Measurements from ENCODE around the gene DACH1.

The DACH1 gene

DNA sequence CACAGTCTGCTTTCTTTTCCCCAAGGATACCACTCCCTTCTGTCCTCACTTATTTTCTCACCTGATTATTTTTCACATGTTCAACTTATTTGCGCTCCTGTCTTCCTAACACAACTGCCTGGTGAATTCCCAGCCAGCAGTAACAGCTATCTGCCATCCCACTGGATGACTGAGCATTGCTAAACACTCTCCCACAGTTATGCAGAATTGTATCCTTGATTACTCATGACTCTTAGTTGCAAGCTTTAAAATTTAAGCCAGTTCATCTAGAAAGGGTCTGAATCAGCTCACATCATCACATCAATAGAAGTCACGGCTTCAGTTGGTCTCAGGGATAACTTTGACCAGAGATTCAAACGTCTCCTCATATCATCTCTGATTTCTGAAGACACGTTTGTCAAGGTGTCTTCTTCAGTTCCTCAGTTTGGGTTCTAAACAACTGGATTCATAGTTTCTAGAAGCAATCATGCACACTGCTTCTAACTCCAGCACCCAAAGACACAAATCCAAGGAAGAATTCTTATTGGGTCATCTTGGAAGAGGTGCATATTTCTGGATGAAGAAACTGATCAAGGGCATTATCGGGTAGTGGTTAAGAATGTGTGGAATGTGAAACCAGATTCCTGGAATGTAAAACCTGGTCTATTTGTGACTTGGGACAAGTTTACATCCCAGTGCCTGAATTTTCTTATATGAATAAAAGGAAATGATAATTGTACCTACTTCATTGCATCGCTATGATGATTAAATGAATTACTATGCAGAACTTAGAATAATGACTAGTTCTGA lies 13.9 kb upstream of the DACH1 start:
- Histone ChIP-seq H3K14ac (ENCODE audit: low read length in 2 of 2) (no peak overlapping the region), H2AK5ac (ENCODE audit: low read length, severe bottlenecking) (no peak overlapping the region), H2AFZ (ENCODE audit: low read depth, low read length) (no peak overlapping the region), H3K9me3 (ENCODE audit: control insufficient read depth, low read length) (peaks cover 5% of the 10 kb centered on the region), H2BK15ac (ENCODE audit: low read depth, poor library complexity, severe bottlenecking) (no peak overlapping the region), H2BK5ac (ENCODE audit: low read depth, low read length, poor library complexity, severe bottlenecking) (no peak overlapping the region), H3K9ac (ENCODE audit: low read length) (no peak overlapping the region), H3K4me2 (ENCODE audit: low read length, poor library complexity, severe bottlenecking) (no peak overlapping the region), H3K23ac (ENCODE audit: low read length in 2 of 2) (no peak overlapping the region), H3K36me3 (ENCODE audit: control insufficient read depth in 1 of 2, insufficient read depth in 2 of 2, low read depth in 1 of 2, low read length in 2 of 2) (no peaks in the 10 kb centered on the region), H2BK12ac (ENCODE audit: low read length in 2 of 2) (no peak overlapping the region), H4K91ac (ENCODE audit: low read length) (no peak overlapping the region), H4K8ac (ENCODE audit: low read length) (no peak overlapping the region), H3K4ac (ENCODE audit: low read depth in 1 of 2, low read length in 2 of 2) (no peak overlapping the region), H3K27me3 (ENCODE audit: control insufficient read depth in 1 of 2, insufficient read depth in 1 of 2, low read length in 2 of 2) (no peaks in the 10 kb centered on the region), H3K4me1 (ENCODE audit: control insufficient read depth, insufficient read depth, low read depth, low read length) (no peaks in the 10 kb centered on the region), H3K18ac (ENCODE audit: low read depth in 1 of 2, low read length in 2 of 2) (no peak overlapping the region), H2BK120ac (ENCODE audit: low read depth, low read length) (no peak overlapping the region), H3K27ac (ENCODE audit: low read length, poor library complexity, severe bottlenecking) (peak overlapping the region; percentile 33), H3K79me1 (replicated peaks; ENCODE audit: low read length, poor library complexity, severe bottlenecking) (no peaks in the 10 kb centered on the region), H3K4me3 (ENCODE audit: insufficient read depth in 1 of 2, low read depth in 1 of 2, low read length in 2 of 2) (no peak overlapping the region)
- WGBS, result 78% methylated on average over 6 of the region's 6 CpGs
- peak; percentile 71 for DNase-seq

DNA sequence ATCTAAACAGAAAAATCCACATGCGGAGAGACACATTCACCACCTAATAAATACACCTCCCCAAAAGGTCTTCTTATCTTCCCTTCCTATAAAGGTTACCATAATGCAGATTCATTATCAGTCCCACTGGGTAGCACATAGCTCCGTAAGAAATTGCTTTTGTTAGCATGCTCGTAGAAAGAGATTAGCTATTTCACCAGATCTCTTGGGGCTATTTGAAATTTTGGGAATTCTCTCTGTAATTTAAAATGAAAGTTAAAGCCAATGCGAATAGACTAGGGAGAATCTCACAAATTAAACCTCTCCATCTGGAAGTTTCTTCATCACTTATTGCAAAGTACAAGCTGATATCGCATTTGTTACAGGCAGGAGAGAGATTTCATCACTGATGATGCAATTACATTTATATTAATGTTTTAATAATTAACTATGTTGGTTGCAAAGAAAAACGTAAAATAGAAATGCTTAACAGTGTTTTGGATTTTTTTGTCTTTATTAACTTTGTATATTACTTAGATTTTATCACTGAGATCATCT lies 12.9 kb upstream of the DACH1 start:
- Histone ChIP-seq H3K18ac (ENCODE audit: low read depth in 1 of 2, low read length in 2 of 2) (no peak overlapping the region), H2BK15ac (ENCODE audit: low read depth, poor library complexity, severe bottlenecking) (no peak overlapping the region), H3K27ac (ENCODE audit: low read length, poor library complexity, severe bottlenecking) (no peak overlapping the region), H3K27me3 (ENCODE audit: control insufficient read depth in 1 of 2, insufficient read depth in 1 of 2, low read length in 2 of 2) (no peaks in the 10 kb centered on the region), H3K36me3 (ENCODE audit: control insufficient read depth in 1 of 2, insufficient read depth in 2 of 2, low read depth in 1 of 2, low read length in 2 of 2) (no peaks in the 10 kb centered on the region), H2AFZ (ENCODE audit: low read depth, low read length) (no peak overlapping the region), H3K4ac (ENCODE audit: low read depth in 1 of 2, low read length in 2 of 2) (no peak overlapping the region), H3K4me1 (ENCODE audit: control insufficient read depth, insufficient read depth, low read depth, low read length) (no peaks in the 10 kb centered on the region), H2BK120ac (ENCODE audit: low read depth, low read length) (no peak overlapping the region), H4K8ac (ENCODE audit: low read length) (no peak overlapping the region), H3K14ac (ENCODE audit: low read length in 2 of 2) (no peak overlapping the region), H3K4me3 (ENCODE audit: insufficient read depth in 1 of 2, low read depth in 1 of 2, low read length in 2 of 2) (no peak overlapping the region), H3K23ac (ENCODE audit: low read length in 2 of 2) (no peak overlapping the region), H2BK5ac (ENCODE audit: low read depth, low read length, poor library complexity, severe bottlenecking) (no peak overlapping the region), H3K79me1 (replicated peaks; ENCODE audit: low read length, poor library complexity, severe bottlenecking) (no peaks in the 10 kb centered on the region), H3K4me2 (ENCODE audit: low read length, poor library complexity, severe bottlenecking) (no peak overlapping the region), H2AK5ac (ENCODE audit: low read length, severe bottlenecking) (no peak overlapping the region), H2BK12ac (ENCODE audit: low read length in 2 of 2) (no peak overlapping the region), H3K9me3 (ENCODE audit: control insufficient read depth, low read length) (peaks cover 5% of the 10 kb centered on the region), H3K9ac (ENCODE audit: low read length) (no peak overlapping the region), H4K91ac (ENCODE audit: low read length) (no peak overlapping the region)
- 81% methylated on average over 3 of the region's 6 CpGs for WGBS
- DNase-seq, result no peak

DNA sequence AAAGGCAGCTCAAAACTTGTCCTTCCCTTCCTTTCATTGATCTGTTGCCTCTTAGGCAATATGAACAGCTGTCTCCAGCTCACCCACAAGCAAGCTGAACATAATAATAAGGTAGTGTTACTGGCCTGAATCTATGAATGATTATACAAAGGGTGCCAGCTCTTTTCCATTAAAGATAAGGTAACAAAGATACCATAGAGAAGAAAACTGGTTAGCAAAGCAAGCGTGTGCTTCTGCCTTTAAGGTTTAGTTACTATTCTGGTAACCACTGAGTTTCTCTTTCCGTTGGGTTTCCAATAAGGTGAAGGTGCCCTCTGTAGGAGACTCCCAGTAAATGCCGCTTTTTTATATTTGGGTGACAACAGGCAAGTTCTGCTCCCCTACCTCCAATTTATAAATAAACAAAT lies 12.1 kb upstream of the DACH1 start:
- Histone ChIP-seq H3K4me3 (ENCODE audit: insufficient read depth in 1 of 2, low read depth in 1 of 2, low read length in 2 of 2) (no peak overlapping the region), H3K9me3 (ENCODE audit: control insufficient read depth, low read length) (peaks cover 5% of the 10 kb centered on the region), H3K23ac (ENCODE audit: low read length in 2 of 2) (no peak overlapping the region), H3K27me3 (ENCODE audit: control insufficient read depth in 1 of 2, insufficient read depth in 1 of 2, low read length in 2 of 2) (no peaks in the 10 kb centered on the region), H2AFZ (ENCODE audit: low read depth, low read length) (peak overlapping the region; percentile 76), H2BK15ac (ENCODE audit: low read depth, poor library complexity, severe bottlenecking) (no peak overlapping the region), H3K36me3 (ENCODE audit: control insufficient read depth in 1 of 2, insufficient read depth in 2 of 2, low read depth in 1 of 2, low read length in 2 of 2) (no peaks in the 10 kb centered on the region), H3K14ac (ENCODE audit: low read length in 2 of 2) (no peak overlapping the region), H3K9ac (ENCODE audit: low read length) (no peak overlapping the region), H3K18ac (ENCODE audit: low read depth in 1 of 2, low read length in 2 of 2) (no peak overlapping the region), H3K27ac (ENCODE audit: low read length, poor library complexity, severe bottlenecking) (no peak overlapping the region), H2BK12ac (ENCODE audit: low read length in 2 of 2) (no peak overlapping the region), H3K79me1 (replicated peaks; ENCODE audit: low read length, poor library complexity, severe bottlenecking) (no peaks in the 10 kb centered on the region), H2AK5ac (ENCODE audit: low read length, severe bottlenecking) (no peak overlapping the region), H3K4me2 (ENCODE audit: low read length, poor library complexity, severe bottlenecking) (no peak overlapping the region), H4K91ac (ENCODE audit: low read length) (no peak overlapping the region), H2BK5ac (ENCODE audit: low read depth, low read length, poor library complexity, severe bottlenecking) (no peak overlapping the region), H3K4me1 (ENCODE audit: control insufficient read depth, insufficient read depth, low read depth, low read length) (no peaks in the 10 kb centered on the region), H4K8ac (ENCODE audit: low read length) (no peak overlapping the region), H2BK120ac (ENCODE audit: low read depth, low read length) (no peak overlapping the region), H3K4ac (ENCODE audit: low read depth in 1 of 2, low read length in 2 of 2) (no peak overlapping the region)
- DNase-seq, result peak; percentile 73
- WGBS, result 17% methylated on average over 1 of the region's 3 CpGs

DNA sequence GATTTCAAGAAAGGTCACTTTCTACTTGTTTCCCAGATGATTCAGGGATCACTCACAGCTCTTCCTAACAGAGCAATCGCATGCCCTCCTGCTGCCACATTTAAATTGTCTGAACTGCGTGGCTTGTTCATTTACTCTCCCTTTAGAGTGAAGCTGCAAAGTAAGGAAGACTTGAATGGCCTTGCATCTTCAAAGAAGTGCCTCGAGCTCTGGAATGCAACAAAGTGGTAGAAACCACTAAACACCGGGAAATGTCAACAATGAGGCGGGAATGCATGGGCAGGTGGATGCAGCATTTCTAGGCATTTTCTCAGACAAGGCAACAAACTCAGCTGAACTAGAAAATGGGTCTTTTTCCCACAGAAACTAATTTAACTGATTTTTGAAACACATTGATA lies 10.3 kb upstream of the DACH1 start:
- Histone ChIP-seq H2AFZ (ENCODE audit: low read depth, low read length) (no peak overlapping the region), H2AK5ac (ENCODE audit: low read length, severe bottlenecking) (no peak overlapping the region), H3K4me3 (ENCODE audit: insufficient read depth in 1 of 2, low read depth in 1 of 2, low read length in 2 of 2) (no peak overlapping the region), H2BK5ac (ENCODE audit: low read depth, low read length, poor library complexity, severe bottlenecking) (no peak overlapping the region), H3K9ac (ENCODE audit: low read length) (no peak overlapping the region), H3K79me1 (replicated peaks; ENCODE audit: low read length, poor library complexity, severe bottlenecking) (no peaks in the 10 kb centered on the region), H3K9me3 (ENCODE audit: control insufficient read depth, low read length) (no peaks in the 10 kb centered on the region), H2BK12ac (ENCODE audit: low read length in 2 of 2) (no peak overlapping the region), H3K4ac (ENCODE audit: low read depth in 1 of 2, low read length in 2 of 2) (no peak overlapping the region), H3K4me1 (ENCODE audit: control insufficient read depth, insufficient read depth, low read depth, low read length) (no peaks in the 10 kb centered on the region), H3K23ac (ENCODE audit: low read length in 2 of 2) (no peak overlapping the region), H3K27ac (ENCODE audit: low read length, poor library complexity, severe bottlenecking) (no peak overlapping the region), H3K18ac (ENCODE audit: low read depth in 1 of 2, low read length in 2 of 2) (no peak overlapping the region), H4K8ac (ENCODE audit: low read length) (no peak overlapping the region), H3K14ac (ENCODE audit: low read length in 2 of 2) (no peak overlapping the region), H3K4me2 (ENCODE audit: low read length, poor library complexity, severe bottlenecking) (no peak overlapping the region), H3K27me3 (ENCODE audit: control insufficient read depth in 1 of 2, insufficient read depth in 1 of 2, low read length in 2 of 2) (no peaks in the 10 kb centered on the region), H3K36me3 (ENCODE audit: control insufficient read depth in 1 of 2, insufficient read depth in 2 of 2, low read depth in 1 of 2, low read length in 2 of 2) (no peaks in the 10 kb centered on the region), H2BK120ac (ENCODE audit: low read depth, low read length) (no peak overlapping the region), H2BK15ac (ENCODE audit: low read depth, poor library complexity, severe bottlenecking) (no peak overlapping the region), H4K91ac (ENCODE audit: low read length) (no peak overlapping the region)
- DNase-seq, result peak; percentile 11
- 49% methylated on average over 5 of the region's 5 CpGs for WGBS

Measured in mesenchymal stem cell (in vitro differentiated cells and primary cell).